ENCODE measurements around the gene CPZ.

GRCh38 chr4:8601086-8601485 is 8.5 kb downstream of the CPZ start:
- TF ChIP-seq PATZ1 (tag by site-specific recombination; IDR thresholded peaks at IDR 0.05), result no peak
- TF ChIP-seq CTCF (tag by site-specific recombination; IDR thresholded peaks at IDR 0.05), result no peak
- TF ChIP-seq ZNF362 (tag by site-specific recombination; IDR thresholded peaks at IDR 0.05), result no peak

All from HEK293 (cell line).